Stimulated activated CD8-positive, alpha-beta memory T cell treated with anti-CD3 and anti-CD28 coated beads, Interleukin-7, amount 100 ng/mL, for 1 hour (primary cell): ENCODE data around the gene NUMA1.

ENCODE experiments used
- DNase-seq, 2 donors: peaks; one replicate each; pipeline ENCODE4 v3.0.0-alpha.2; 2020; ENCODE audit warnings: low read depth in 2 of 2

Gene NUMA1

DNA sequence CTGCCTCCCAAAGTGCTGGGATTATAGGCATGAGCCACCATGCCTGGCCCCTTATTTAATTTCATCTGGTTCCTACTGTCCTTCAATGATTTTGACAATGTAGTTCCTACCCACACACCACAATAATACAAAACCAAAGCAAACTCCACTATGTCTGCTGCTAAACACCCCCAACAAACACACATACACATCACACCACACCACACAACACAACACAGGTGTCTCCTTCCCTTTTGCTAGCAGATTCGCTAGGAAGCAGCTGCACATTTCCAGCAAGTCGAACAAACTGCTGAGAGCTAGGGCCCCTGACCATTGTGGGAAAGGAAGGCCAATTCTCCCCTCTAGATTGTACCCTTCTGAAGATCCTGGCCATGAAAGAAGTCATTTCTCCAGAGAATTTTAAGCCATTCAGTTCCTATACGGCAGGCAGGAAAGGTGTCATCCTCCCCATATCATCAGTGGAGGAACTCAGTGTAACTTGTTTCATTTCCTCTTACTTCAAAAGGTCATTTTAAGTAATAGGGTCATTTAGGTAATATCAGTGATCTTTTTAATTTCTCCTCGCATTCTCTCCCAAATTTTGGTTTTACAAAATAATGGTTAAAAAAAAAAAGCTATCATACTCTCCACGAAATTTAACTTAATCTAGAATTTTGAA is 18.5 kb downstream of the NUMA1 start:
- no peak for DNase-seq

DNA sequence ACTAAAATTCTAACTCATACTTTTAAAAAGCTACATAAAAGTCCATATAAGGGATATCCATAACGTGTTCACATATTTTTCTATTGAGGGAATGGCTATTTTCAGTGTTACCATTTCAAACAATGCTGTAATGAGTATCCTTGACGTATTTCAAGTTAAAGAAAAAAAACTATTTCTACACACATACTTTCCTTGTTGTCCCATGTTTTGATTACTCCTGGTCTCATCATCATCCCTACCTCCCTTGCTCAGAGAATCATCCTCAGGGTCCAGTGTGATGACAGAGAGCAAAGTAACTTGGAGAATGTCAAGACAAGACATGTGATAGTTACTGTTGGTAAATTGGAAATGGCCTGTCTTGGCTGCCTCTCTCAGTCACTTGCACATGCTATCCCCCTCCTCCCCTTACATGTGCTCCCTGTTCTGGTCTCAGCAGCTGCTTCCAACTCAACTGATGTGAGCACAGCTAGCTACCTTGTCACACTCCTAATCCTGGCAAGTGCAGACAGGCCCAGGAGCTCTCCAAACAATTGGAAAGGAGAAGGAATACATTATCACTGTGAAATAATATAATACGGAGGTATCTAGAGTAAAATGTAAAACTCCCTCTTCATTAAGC is 21.8 kb downstream of the NUMA1 start:
- DNase-seq: no peak

DNA sequence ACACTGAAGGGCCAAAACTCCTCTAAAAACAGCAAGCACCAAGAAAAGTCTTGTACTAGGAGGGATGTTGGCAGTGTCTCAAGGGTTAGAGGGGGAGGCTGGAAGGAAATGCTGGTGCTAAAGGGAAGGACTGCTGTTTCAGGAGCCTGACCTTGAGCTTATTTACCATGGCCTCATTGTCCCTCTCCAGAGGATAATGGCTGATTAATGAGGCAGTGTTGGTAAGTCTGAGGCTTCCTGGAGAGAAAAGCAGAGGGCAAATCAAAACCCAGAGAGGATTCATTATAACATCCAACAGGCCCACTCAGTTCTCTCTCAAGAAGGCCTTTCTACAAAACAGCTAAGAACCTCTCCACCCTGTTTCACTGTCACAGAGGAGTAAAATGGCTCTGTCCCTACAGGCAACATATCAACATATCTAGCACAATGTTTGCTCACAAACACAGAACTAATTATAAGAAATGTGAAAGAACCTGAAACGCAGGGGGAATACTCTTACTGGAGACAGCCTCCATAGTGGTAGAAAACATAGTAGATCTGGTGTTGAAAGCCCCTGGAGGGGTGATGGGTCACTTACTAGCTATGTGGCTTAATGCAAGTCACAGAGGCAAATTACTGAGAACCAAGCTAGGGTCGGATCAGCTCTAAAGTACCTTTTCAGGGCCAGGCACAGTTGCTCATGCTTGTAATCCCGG is 31.4 kb downstream of the NUMA1 start:
- DNase-seq: no peak

DNA sequence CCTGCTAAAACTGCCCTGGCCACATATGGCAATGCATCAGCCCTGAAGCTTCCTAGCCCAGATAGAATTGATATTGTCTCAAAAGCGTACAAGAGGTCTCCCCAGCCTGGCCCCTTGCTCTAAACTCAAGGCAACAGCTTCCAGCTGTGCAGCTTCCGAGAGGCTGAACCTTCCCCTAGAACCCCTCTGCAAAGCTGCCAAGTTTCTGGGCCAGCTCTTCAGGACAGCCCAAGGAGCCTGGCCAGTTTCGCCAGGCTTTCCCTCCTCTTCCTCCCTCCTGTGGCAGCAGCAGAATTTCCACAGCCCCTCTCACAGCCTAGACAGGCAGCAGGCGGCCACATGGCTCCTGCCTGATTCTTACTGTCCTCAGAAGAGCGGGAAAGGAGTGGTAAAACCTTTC is 34.5 kb downstream of the NUMA1 start:
- DNase-seq: no peak

DNA sequence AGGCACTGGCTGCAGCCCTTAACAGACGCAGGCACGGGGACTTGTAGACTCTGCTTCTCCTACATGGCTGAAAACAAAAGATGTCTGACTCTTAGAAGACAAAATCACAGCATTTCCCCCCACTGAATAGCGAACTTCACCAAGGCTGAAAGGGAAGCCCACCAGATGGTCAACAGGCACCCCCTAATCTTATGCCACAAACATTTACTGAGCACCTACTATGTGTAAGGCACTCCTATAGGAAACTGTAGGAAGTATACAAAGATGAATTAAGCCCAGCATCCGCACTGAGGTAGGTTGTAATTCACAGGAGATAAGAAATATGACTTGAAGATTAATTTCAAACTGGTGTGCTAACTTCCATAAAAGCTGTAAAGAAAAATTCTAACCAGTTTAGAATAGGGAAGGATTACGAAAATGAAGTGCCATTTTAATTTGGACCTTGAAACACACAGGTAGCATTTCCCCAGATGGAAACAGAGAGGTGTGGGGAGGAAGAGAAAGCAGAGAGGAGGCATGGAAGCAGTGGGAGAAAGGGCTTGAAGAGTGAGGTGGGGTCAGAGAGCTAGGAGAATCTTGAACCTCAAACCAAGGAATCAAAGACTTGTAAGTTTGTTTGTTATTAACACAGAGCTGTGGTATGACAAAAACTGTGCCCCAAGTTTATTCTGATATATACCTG is 38.1 kb downstream of the NUMA1 start:
- no peak for DNase-seq

DNA sequence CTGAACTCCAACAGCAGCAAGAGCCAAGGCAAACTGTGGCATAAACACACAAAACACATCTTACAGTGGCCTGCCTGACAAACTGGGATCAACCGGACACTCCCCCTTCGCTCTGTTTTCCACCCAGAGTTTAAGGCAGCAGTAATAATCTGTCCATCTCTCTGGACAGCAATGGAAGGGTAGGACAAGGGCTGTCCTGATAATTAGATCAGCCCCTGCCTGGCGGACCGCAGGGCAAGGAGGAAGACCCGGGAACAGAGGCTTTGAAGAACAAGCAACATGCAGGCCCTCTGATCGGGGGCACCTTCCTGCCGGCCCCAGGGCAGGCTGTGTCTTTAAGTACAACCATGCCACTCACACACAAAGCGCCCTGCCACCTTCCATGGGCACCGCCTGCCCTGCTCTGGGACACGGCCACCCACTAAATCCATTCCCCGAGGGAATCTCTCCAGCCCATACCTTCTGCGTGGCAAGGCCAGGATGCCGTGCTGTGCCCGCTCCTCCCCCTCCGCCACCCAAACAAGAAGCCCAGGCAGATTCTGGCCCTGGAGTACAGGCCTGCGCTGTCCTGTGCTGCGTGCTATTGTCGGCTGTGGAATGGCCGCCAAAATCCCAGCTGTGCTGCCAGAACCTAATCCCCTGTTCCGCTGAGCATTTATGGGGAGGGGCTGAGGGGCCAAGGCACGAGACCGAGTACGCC is 38.8 kb downstream of the NUMA1 start:
- no peak for DNase-seq

DNA sequence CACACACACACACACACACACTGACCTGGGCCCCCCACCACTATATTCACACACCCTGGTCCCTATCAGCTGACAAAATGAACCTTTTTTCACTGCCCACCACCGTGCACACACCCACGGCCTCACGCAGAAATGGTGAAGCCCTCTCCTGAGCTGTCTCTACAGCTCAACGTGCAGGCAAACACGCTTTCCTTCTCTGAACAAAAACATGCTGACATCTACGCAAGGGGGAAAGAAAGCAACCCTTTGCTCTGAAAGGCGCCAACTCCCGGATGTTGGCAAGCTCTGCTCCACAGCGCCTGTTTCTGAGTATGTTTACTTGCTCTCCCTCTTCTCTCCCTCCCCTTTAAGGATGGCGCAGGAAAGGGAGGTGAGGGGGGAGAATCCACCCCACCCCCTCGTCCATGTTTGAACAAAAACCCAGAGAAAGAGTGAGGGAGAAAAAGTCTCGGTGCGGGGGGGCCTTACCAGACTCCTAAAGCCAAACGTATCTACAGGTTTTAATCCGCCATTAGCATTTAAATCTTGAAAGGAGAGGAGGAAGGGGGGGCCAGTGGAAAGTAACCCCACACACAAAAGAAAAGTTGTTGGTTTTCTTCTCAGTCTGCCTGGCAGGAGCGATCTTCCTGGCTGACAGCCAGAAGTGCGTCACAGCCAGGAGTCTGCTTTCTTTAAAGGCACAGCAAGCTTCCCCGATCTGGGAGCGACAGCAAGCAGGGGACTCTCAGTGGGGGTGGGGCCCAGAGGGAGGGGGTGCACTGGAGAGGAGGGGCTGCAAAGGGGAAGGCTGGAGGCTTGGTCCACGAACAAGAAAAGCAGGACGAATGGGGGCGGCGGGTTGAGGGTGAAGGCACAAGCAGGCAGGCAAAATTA is 39.6 kb downstream of the NUMA1 start:
- peak; percentile 46 to 53 for DNase-seq

DNA sequence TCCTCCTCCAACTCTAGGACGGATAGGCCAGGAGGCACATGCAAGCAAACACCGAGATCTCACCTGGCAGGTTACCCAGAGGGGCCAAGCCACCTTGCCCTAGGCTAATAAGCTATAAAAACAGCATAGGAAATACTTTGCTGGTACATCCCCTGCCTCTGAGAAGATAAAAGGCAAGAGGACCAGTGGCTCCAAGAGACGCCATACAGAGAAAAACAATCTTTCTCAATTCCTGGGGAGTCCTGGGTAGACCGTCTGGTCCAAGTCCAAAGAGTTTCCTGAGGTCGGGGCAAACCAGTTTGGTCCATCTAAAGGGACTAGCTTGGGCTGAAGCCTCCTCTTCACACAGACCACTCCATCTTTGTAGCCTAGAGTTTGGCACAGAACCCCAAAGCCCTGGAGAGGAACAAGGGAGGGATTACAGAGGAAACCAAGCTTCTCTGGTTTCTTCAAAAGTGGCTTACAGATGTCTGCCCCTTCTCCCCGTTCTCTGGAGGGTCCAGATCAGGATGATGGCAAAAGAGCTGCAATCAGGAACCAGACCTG is 40.4 kb downstream of the NUMA1 start:
- no peak for DNase-seq

DNA sequence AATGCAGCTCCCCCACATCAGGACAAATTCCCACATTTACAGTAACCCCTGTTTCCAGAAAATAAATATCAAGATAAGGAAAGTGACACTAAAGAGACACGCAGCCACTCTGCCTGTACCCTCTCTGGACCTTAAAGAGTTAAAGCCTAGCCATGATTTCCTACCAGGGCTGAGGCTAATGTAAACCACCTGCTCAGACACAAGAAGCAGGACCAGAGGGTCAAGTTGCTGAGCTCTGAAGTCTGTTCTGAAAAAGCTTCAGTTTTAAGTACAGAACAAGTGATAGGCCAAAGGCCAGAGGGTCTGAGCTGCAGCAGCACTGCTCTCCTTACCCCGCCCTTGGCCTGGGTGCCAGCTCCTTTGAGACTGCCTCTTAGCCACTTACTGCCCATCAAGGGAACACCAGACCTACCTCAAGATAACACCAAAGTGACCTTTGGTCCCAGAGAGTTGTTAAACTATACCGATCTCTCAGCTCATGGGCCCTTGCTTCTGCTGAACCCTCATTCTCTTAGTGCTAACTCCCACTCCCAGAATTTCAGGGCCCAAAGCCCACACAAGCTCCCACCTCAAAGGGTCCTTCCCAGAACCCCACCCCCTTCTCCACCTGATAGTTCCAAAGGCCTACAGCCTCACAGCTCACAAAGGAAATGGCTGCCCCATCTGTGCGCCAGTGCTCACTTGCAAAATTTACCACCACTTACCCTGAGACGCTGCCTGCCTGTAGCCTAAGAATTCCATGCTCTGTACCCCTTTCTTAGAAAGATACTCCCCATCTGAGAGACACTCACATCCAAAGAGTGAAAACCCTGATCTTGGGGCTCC is 41.1 kb downstream of the NUMA1 start:
- DNase-seq: no peak

DNA sequence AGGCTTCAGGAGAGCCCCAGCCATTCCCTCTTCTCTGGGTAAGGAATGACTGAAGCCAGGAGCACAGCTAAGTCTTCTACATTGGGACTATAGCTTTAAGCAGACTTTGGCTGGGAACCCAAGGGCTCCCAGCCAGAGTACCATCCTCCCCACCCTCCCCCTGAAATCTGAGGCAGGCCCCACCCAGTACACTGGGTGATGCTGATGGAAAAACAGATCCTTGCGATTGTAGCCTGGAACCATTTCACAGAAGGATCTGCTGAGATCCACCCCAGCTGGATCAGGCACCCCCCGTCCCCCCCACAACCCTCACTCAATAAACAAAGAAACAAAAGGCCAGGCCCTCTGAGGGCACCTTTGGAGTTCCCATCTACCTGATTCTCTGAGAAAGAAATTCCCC is 41.9 kb downstream of the NUMA1 start:
- DNase-seq: no peak

DNA sequence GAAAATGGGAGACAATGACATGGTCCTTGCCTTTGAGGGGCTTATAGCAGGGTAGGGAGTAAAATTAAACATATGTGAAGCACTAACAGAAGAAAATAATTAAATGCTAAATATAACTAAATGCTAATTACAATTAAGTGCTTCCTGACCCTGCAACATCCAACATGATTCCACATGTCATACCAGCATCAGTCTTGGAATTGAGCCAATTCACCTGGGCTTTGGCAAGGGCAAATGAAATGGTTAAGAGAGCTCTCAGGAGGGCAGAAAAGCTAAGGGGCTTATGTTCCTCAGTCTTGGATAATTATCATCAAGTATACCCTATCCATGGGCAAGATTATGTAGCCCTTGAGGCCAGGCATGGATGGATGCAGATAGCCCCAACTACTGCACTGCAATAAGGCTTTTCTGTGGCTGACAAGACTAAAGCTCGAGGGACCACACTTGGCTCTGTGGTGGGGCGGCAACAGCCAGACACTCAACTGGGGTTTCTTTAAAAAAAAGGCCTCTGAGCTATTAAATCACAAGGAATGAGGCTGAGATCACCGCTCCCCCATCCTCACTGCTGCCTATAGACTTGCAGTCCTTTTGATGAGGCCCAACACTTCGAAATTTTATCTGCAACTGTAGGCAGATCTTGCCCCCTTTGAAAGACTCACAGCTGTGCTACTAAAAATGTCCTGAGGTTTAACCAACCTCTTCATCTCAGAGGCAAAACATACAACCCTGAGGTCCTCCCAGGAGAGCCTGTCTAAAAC is 42.6 kb downstream of the NUMA1 start:
- no peak for DNase-seq

DNA sequence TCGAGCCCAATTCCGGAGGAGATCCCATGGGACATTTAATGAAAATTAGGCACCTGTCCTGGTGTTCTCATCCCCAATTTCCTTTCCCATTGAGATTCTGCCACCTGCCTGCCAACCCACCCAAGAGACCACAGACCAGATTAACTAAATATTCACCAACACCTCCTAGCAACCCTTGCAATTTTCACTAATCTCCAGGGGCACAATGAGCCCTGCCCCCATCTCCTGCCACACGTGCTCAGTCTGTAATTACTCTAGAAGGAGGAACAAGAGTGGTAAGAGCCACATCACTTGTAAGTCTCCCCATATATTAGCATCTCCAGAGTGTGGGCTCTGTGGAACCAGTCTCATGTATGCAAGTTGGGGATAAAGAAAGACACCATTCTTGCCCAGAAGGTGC is 43.7 kb downstream of the NUMA1 start:
- DNase-seq: no peak

DNA sequence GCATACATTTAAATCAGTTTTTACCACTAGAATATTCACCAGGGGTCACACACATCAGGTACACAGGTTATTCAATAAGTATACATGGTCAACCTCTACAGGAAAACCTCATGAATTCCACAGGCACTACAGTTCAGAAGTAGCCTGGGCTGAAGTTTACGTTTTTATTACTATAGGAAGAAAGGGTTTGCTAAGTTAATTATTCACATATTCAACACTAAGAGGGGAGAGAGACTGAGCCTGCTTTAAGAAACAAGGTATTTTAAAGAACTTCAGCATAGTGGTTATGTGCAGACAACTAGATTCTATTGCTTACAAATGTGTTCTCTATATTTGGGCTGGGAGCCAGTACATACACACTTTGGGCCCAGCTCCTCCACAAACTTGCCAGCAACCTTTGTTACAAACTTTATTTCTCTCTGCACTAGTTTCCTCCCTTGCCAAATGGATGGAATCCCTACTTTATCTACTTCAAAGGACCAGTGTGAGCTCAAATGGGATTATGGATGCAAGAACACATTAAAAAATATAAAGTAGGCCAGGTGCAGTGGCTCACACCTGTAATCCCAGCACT is 49.8 kb downstream of the NUMA1 start:
- DNase-seq: no peak

DNA sequence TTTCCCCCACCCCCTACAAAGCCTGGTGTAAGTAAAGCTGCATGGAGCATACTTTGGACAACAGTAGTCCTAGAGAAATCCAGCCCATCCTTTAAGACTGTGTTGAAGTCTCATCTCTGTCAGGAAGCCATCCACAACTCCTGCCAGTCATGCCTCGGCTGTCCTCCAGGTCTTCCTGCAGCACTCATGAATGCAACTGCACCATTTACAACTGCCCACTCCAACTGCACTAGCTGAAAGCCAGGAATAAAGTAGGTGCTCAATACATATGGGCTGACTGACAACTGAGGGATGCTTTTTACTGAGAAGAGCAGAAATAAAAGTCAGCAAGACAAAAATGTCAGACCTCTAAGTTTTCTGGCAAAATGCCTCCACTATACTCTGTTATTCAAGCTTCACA is 54.3 kb downstream of the NUMA1 start:
- no peak for DNase-seq

DNA sequence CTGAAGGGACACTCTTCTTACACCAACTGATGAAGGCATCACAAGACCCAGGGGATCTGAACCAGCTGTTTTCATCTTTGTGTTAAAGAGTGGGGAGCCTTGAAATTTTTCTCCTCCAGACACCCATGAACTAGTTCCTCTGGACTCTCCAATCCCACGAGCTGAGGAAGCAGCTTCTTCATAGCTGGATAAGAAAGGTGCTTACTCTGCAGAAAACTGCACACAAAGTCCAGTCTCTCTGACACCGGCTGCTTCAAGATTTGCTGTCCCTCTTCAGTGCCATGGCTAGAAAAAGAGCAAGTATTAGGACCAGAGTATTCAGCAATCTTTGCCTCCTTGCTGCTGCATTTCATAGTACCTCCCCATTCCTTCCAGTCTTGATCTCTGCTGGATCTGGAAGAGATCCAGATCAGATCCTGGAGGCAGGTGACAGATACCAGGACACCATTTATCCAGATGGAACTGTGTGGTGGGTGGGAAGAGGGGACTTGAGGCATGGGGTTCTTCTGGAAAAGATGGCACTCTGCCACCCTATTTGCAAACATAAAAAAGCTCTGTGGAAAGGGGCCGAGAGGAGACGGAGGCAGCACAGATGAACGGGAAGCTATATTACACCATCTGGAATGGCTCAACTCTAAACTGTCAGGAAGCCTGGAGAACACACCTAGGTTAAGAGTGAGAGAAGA is 56.1 kb downstream of the NUMA1 start:
- no peak for DNase-seq

DNA sequence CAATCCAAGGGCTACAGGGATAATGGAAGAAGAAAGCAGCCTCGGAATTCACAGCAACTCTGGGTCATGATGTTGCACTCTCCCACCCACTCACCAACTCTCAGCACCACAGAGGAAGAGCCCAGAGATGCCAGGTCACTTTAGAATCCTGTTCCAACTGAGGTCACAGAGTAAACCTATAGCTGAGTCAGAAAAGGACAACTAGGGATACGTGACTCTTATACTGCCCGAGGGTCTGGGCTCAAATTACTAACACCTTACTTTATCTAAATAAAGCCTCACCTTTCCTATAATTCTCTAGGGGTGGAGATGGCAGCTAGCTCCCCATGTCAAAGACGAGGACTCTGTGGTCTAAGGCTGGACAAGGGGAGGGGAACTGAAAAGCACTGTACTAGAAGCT is 57.0 kb downstream of the NUMA1 start:
- no peak for DNase-seq

DNA sequence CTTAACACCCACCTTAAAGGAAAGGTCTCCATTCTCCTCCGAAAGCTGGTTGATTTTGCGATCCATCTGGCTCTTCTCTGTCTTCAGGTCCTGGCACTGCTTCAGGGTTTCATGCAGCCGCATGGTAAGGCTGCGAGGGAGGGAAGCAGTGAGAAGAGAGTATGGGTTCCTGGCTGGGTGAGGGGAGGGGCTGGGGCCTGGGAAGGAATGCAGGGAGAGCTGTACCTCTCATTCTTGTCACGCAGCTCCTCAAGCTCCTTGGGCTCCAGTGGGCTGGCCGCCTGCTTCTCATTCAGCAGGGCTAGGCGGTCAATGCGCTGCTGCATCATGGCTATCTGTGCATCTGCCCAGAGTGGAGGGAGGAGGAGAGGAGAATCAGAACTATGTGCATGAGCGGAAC is 62.2 kb downstream of the NUMA1 start:
- DNase-seq: no peak

DNA sequence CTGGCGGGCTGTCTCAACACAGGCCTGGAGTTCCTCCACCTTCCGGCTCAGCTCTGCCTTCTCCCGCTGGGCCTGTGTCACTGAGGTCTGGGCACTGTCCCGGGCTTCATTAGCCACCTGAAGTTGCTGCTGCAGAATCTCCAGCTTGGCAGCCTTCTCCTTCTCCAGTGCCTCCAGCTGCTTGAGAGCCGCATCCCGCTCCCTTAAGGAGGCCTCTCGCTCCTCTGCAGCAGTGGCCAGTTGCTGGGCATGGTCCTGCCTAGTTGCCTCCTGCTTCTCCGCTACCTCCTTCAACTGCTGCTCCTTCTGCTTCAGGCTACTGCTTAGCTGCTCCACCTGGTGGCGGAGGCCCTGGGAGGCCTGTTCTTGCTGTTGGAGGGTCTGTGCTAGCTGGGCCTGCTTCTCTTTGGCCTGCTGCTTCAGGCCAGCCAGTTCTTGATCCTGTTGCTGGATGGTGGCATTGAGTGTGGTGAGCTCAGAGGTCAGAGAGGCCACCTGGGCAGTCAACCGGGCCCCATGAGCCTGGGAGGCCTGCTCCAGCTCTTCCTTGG is 64.8 kb downstream of the NUMA1 start:
- no peak for DNase-seq
